LNCaP clone FGC (cell line): ENCODE data around the gene SMC4.

ENCODE experiments used
- DNase-seq: peaks from one replicate; pipeline ENCODE4 v3.0.0-alpha.2; 2011; ENCODE audit warnings: low read depth
- H3K4me3 ChIP-seq: 2 replicates; pipeline ENCODE4 v1.5.1; 2011; ENCODE audit warnings: mild to moderate bottlenecking, low read depth, low read length, control low read depth
- TF ChIP-seq, protein P1 (sequence below): IDR thresholded peaks from 2 replicates; pipeline ENCODE4 v1.5.1; 2012; ENCODE audit warnings: mild to moderate bottlenecking; ENCODE audit not compliant: control insufficient read depth, insufficient read depth; ENCODE audit errors: extremely low read depth

Gene SMC4

DNA sequence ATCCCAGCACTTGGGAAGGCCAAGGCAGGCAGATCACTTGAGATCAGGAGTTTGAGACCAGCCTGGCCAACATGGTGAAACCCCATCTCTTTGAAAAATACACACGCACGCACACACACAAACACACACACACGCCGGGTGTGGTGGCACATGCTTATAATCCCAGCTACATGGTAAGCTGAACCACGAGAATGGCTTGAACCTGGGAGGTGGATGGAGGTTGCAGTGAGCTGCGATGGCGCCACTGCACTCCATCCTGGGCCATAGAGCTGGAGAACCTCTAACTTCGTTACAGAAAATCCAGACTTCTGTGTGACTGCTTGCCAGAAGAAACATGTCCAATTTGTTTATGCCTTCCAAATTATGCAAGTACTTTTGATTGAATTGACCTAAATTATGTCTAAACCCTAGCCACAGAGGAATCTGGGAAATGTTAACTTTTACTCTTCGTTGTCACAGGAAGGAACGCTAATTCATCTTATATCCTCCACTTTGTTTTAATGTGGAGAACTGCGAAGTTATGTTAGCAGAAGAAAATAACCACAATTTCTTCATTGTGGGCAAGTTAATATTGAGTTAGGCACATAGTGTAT, 28.5 kb downstream of the SMC4 start:
- no peak overlapping the region for H3K4me3 ChIP-seq
- DNase-seq: no peak
- TF ChIP-seq, protein P1, sequence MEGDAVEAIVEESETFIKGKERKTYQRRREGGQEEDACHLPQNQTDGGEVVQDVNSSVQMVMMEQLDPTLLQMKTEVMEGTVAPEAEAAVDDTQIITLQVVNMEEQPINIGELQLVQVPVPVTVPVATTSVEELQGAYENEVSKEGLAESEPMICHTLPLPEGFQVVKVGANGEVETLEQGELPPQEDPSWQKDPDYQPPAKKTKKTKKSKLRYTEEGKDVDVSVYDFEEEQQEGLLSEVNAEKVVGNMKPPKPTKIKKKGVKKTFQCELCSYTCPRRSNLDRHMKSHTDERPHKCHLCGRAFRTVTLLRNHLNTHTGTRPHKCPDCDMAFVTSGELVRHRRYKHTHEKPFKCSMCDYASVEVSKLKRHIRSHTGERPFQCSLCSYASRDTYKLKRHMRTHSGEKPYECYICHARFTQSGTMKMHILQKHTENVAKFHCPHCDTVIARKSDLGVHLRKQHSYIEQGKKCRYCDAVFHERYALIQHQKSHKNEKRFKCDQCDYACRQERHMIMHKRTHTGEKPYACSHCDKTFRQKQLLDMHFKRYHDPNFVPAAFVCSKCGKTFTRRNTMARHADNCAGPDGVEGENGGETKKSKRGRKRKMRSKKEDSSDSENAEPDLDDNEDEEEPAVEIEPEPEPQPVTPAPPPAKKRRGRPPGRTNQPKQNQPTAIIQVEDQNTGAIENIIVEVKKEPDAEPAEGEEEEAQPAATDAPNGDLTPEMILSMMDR: no peak

DNA sequence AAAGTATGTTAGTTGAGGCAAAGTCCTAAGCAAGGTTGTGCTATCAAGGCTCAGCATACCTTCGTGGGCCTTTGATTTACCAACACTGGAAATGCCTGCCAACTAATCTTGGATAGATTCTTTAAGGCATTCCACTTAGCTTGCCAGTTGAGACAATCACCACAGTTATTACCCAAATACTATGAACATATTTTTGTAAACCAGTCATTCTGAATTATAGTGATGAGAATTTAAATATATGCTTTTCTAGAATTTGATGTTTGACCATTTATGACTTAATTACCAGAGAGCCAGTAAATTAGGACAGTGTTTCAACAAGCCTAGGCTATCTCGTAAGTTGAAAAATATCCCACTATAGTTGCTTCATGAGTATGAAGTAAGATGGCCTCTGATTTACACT, 34.6 kb downstream of the SMC4 start:
- no peak overlapping the region for H3K4me3 ChIP-seq
- TF ChIP-seq, protein P1: no peak
- DNase-seq: no peak

DNA sequence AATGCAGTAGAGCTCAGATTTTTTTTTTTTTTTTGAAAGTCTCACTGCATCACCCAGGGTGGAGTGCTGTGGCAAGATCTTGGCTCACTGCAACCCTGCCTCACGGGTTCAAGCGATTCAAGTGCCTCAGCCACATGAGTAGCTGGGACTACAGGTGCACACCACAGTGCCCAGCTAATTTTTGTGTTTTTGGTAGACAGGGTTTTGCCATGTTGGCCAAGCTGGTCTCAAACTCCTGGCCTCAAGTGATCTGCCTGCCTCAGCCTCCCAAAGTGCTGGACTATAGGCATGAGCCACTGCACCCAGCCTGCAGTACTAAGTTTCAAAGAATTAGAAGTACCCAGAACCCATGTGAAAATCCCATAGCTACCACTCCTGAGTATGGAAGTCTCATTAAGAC, 35.6 kb downstream of the SMC4 start:
- H3K4me3 ChIP-seq: no peak overlapping the region
- DNase-seq: no peak
- TF ChIP-seq, protein P1: no peak

DNA sequence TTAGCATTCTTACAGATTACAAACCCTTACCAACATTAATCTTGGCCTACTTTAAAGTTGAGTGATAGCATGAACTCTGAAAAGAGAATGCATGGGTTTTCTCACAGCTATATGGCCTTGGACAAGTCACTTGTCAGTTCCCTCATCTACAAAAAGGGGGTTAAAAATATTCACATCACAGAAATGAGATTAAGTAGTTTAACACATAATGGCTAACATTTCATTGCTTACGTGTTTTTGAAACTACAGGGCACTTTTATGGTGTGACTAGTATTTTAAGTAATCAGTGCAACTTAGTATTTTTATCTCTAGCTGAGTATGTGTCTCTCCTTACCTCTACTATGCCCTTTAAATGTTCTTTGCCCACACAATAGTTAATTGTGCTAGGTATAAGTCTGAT, 36.3 kb downstream of the SMC4 start:
- TF ChIP-seq, protein P1: no peak
- DNase-seq: no peak
- no peak overlapping the region for H3K4me3 ChIP-seq

DNA sequence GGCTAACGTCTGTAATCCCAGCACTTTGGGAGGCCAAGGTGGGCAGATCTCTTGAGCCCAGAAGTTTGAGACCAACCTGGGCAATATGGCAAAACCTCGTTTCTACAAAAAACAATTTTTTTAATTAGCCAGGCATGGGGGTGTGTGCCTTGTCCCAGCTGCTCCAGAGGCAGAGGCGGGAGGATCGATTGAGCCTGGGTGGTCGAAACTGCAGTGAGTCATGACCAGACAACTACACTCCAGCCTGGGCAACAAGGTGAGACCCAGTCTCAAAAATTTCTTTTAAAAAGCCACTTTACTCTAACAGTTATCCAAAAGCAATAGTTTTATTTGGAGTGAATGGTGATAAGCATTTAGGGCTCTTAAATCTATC, 37.6 kb downstream of the SMC4 start:
- no peak for DNase-seq
- TF ChIP-seq, protein P1: no peak
- H3K4me3 ChIP-seq: no peak overlapping the region

DNA sequence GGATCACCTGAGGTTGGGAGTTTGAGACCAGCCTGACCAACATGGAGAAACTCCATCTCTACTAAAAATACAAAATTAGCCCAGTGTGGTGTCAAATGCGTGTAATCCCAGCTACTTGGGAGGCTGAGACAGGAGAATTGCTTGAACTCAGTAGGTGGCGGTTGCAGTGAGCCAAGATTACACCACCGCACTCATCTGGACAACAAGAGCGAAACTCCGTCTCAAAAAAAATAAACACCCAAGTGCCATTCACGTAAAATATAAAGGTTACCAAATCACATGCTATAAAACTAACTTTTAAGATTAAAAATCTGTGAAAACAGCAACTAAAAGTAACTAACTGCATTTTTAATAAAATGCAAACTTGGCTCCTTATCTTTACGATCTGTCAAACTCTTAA, 41.2 kb downstream of the SMC4 start:
- H3K4me3 ChIP-seq: no peak overlapping the region
- TF ChIP-seq, protein P1: no peak
- DNase-seq: no peak

DNA sequence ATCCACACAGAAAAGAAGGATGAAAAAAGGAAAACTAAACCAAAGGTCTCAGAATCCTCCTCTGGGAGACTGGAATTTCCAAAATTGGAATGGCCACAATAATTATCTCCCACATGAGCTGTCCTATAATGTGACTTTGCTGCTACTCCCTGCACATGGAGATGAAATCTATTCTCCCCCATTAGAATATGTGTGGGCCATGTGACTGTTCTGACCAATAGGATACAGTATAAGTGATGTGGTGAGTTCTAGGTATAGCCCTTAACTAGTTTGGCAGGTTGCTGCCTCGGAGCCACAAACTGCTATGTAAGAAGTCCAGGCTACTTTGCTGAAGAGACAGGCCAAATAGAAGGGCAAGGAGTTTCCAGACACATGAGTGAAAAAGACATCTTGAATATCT, 45.0 kb downstream of the SMC4 start:
- H3K4me3 ChIP-seq: no peak overlapping the region
- TF ChIP-seq, protein P1: no peak
- DNase-seq: no peak
